NT2/D1 (cell line): Measurements from ENCODE around the gene SLC10A4.

Source experiments
- SUZ12 ChIP-seq: IDR thresholded peaks from 2 replicates; pipeline ENCODE4 v1.6.1; 2011; ENCODE audit not compliant: insufficient read length, insufficient read depth; ENCODE audit errors: extremely low read depth
- YY1 ChIP-seq: IDR thresholded peaks from 2 replicates; pipeline ENCODE4 v1.6.1; 2011; ENCODE audit not compliant: insufficient read length, insufficient read depth
- ZNF274 ChIP-seq: IDR thresholded peaks from 2 replicates; pipeline ENCODE4 v1.6.1; 2011; ENCODE audit warnings: mild to moderate bottlenecking, low read depth, low read length

GRCh38 chr4:48472794-48473193, 10.3 kb upstream of the SLC10A4 start:
- TF ChIP-seq YY1: no peak
- TF ChIP-seq SUZ12: no peak
- TF ChIP-seq ZNF274: no peak
